GM12892 (cell line): ENCODE data around the gene ITIH1.

Experiments
- POLR2A ChIP-seq: IDR thresholded peaks from 2 replicates; pipeline ENCODE4 v1.6.1; 2011; ENCODE audit warnings: low read depth, low read length, control low read depth
- POLR2AphosphoS5 ChIP-seq: IDR thresholded peaks from 2 replicates; pipeline ENCODE4 v1.6.1; 2011; ENCODE audit warnings: low read depth, low read length, control low read depth

DNA sequence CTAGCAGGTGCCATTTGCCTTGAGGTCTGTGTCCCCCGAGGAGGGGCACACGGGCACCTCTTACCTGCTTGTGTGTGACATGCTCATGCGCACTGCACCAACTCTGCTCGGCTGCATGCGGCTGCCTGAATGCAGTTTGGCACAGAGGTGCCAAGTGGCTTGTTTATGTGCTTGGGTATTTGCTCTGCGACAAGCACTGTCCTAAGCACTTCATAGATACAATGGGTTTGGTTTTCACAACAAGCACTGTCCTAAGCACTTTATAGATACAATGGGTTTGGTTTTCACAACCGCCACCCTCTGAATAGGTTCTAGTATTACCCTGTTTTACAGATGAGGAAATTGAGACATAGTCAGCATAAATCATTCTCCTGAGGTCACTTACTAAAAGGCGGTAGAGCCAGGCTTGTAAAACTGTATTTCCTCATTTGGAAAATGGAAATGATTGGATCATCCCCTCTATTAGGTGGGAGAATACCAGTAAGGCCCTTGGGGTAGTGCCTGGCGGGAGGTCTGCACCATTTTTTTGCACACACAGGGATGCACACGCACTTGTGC, 52.6 kb downstream of the ITIH1 start:
- TF ChIP-seq POLR2AphosphoS5 (no peak), POLR2A (no peak)
